Mononuclear cell (primary cell): ENCODE measurements around the gene TTLL3. TPM values are rescaled to one million over a fixed set of nuclear protein-coding genes. Genes with fewer than 3 reads are reported as not detected.

ENCODE experiments used
- H3K27me3 ChIP-seq: 2 replicates; pipeline ENCODE4 v1.6.0; 2011; ENCODE audit warnings: low read length, control low read depth; ENCODE audit not compliant: insufficient read depth
- H3K4me1 ChIP-seq: 2 replicates; pipeline ENCODE4 v1.5.1; 2011; ENCODE audit warnings: mild to moderate bottlenecking, low read length, control low read depth; ENCODE audit not compliant: insufficient read depth
- H3K4me3 ChIP-seq: 2 replicates; pipeline ENCODE4 v1.5.1; 2011; ENCODE audit warnings: mild to moderate bottlenecking, low read length, moderate library complexity
- H3K9me3 ChIP-seq: 2 replicates; pipeline ENCODE4 v1.5.1; 2011; ENCODE audit warnings: low read depth, mild to moderate bottlenecking, control low read depth, low read length
- total RNA-seq: library from RNA; depleted of rRNA; stranded (reverse); fragments of >200 nt; gene quantifications from one replicate; pipeline ENCODE4 v1.2.3, GENCODE V29; 2012

TTLL3 gene
- total RNA-seq, 1 donor: 44.6 TPM

DNA sequence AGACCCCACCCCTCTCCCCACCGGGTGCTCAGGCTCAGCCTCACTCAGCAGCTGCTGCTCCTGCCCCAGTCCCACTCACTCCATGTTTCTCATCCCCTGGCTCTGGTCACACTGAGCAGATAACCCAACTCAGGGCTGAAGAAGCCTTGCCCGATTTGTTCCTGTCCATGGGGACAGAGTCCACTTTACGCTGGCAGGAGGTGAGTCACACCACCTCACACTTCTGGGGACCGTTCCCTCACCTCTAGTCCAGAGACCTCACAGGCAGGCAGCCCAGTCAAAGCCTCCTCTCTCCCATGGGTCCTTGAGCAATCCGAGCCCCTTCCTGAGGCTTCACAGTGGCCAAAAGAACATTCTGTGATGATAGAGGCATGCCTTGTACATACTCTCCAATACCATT lies 68.6 kb downstream of the TTLL3 start:
- Histone ChIP-seq H3K4me3 (no peak overlapping the region), H3K27me3 (no peaks in the 10 kb centered on the region), H3K4me1 (no peaks in the 10 kb centered on the region), H3K9me3 (no peaks in the 10 kb centered on the region)

DNA sequence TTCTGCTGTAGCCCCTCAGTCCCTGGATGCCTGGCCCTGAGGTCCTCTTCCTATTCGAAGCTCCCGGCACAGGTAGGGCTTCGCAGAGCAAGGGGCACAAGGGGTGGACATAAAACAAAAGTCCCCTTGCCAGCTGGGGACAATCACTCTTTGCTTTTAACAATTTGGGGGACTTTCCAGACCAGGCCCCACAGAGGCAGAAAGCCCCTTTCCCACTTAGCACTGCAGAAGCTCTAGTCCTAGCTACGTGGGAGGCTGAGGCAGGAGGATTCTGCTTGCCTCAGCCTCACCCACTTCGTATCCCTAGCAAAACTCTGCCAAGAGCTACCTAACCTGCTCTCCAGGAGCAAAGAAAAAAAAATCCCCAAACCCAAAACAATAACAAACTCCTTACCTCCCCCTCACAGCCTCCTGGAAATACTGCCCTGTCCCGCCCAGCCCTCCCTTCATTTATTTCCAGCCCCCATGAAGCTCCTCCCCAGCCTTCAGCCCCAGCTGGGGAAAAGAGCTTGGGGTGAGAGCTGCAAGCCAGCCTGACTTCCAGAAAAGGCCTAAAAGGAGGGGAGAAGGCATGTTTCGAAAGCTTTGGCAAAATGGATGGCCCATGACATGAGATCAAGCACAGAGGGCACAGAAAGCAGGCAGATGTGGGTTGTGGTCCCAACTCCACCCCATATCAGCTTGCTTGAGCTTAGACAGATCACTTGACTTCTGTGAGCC lies 69.9 kb downstream of the TTLL3 start, which contains the start of gene CIDEC:
CIDEC (minus strand) TSS at position 424 of the 720 bp plus-strand sequence. CDS start 1,767 bp downstream, outside the sequence.
- Histone ChIP-seq H3K9me3 (no peaks in the 10 kb centered on the region), H3K4me3 (no peak within 1 kb of the TSS), H3K4me1 (no peaks in the 10 kb centered on the region), H3K27me3 (no peaks in the 10 kb centered on the region)

DNA sequence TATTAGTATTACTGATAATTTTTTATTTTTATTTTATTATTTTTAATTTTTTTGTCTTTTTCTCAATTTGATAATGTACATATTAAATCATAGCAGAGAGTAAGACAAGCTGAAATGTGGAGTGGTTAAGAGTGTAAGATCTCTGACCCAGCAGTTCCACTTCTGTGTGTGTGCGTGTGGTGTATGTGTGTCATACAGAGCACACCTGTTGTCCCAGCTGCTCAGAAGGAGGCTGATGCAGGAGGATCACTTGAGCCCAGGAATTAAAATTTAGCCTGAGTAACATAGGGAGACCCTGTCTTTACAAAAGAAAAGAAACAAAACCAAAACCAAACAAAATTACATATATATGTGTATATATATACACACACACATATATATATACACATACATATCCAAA lies 71.4 kb downstream of the TTLL3 start:
- H3K4me3 ChIP-seq: no peak overlapping the region
- no peaks in the 10 kb centered on the region for H3K4me1 ChIP-seq
- H3K9me3 ChIP-seq: no peaks in the 10 kb centered on the region
- H3K27me3 ChIP-seq: no peaks in the 10 kb centered on the region

DNA sequence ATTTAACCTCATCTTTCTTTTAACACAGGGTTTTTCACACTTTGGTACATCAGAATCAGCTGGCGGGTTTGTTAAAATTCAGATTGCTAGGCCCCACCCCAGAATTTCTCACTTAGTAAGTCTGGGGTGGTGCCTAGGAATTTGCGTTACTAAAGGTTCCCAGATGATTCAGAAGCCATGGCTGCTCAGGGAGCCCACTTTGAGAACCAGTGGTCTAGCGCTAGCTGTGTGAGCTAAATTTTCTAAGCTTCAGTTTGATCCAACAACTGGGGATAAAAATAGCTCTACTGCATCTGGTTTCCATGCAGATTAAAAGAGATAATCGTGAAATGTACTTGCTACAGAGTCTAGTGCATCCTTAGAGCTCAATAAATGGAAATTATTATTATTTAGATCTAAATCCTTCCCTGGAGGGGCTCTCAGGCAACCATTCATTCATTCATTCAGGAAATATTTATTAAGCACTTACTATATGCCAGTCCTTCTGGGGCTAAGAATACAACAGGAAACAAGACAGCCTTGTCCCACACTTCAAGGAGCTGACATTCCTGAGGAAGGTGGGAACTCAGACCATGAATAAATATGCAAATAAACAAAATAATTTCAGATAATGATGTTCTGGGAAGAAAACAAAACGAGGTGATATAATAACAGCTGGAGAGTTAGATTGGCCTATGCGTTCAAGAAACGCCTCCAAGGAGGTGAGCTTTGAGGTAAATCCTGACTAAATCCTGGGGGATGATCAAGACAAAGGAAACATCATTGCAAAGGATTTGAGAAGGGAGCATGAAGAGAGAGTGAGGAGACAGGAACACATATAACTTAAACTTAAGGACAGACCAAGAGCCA lies 73.9 kb downstream of the TTLL3 start:
- Histone ChIP-seq H3K9me3 (no peaks in the 10 kb centered on the region), H3K27me3 (no peaks in the 10 kb centered on the region), H3K4me3 (no peak overlapping the region)

DNA sequence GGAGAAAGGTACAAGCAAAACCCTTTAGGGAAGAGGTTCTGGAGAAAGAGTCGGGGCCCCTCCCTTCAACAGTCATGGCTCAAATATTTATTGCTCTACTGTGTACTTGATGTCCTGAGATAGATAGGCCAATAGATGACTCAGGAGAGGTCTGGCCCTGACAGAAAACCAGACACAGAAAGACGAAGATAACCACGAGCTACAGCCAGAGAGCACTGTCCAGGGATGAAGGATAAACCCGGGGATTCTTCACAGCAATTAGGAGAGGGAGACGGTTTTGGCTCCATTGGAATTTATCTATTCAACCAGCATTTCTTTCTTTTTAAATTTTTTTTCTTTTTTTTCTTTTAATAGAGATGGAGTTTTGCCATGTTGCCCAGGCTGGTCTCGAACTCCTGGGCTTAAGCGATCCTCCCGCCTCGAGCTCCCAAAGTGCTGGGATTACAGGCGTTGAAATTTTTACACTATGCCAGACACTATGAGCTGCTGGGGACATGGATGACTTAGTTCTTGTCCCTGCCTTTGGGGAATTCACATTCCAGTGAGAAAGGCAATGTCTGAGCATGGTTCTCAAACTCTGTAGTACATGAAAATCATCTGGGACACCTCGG lies 74.6 kb downstream of the TTLL3 start:
- Histone ChIP-seq H3K27me3 (no peaks in the 10 kb centered on the region), H3K4me3 (no peak overlapping the region), H3K9me3 (no peaks in the 10 kb centered on the region), H3K4me1 (no peaks in the 10 kb centered on the region)

More for the DNA sequence above, 73.9 kb downstream of the TTLL3 start:
- no peaks in the 10 kb centered on the region for H3K4me1 ChIP-seq

Other genes with a start within 250 kb of the TTLL3 start
- 98.2 TPM for gene MTMR14, start 160.8 kb upstream of the TTLL3 start, total RNA-seq
- gene CPNE9, start 106.4 kb upstream of the TTLL3 start, total RNA-seq: not detected
- gene BRPF1, start 78.5 kb upstream of the TTLL3 start, total RNA-seq: 40.9 TPM
- 7.8 TPM for gene OGG1, start 60.3 kb upstream of the TTLL3 start, total RNA-seq
- gene CAMK1, start 40.3 kb upstream of the TTLL3 start, total RNA-seq: 24.7 TPM
- 28.8 TPM for gene TADA3, start 17.8 kb upstream of the TTLL3 start, total RNA-seq
- gene ARPC4, start 17.2 kb upstream of the TTLL3 start, total RNA-seq: 284 TPM
- gene RPUSD3, start 33.7 kb downstream of the TTLL3 start, total RNA-seq: 5.7 TPM
- not detected for gene CIDEC, start 70.0 kb downstream of the TTLL3 start, total RNA-seq
- 15.0 TPM for gene JAGN1, start 80.3 kb downstream of the TTLL3 start, total RNA-seq
- gene IL17RE, start 92.6 kb downstream of the TTLL3 start, total RNA-seq: 0.10 TPM
- 2.7 TPM for gene IL17RC, start 106.8 kb downstream of the TTLL3 start, total RNA-seq
- 7.2 TPM for gene CRELD1, start 123.6 kb downstream of the TTLL3 start, total RNA-seq
- gene PRRT3, start 142.1 kb downstream of the TTLL3 start, total RNA-seq: 3.9 TPM
- gene EMC3, start 176.6 kb downstream of the TTLL3 start, total RNA-seq: 77.1 TPM
- gene FANCD2, start 216.2 kb downstream of the TTLL3 start, total RNA-seq: 15.7 TPM